Stimulated activated CD4-positive, alpha-beta T cell treated with anti-CD3 and anti-CD28 coated beads, Interleukin-4, amount 100 ng/mL, for 48 hours (primary cell): ENCODE results near the gene FFAR3.

Source experiments
- DNase-seq, 2 donors: peaks; one replicate each; pipeline ENCODE4 v3.0.0-alpha.2; 2020; ENCODE audit warnings: low read depth in 2 of 2

The FFAR3 gene

DNA sequence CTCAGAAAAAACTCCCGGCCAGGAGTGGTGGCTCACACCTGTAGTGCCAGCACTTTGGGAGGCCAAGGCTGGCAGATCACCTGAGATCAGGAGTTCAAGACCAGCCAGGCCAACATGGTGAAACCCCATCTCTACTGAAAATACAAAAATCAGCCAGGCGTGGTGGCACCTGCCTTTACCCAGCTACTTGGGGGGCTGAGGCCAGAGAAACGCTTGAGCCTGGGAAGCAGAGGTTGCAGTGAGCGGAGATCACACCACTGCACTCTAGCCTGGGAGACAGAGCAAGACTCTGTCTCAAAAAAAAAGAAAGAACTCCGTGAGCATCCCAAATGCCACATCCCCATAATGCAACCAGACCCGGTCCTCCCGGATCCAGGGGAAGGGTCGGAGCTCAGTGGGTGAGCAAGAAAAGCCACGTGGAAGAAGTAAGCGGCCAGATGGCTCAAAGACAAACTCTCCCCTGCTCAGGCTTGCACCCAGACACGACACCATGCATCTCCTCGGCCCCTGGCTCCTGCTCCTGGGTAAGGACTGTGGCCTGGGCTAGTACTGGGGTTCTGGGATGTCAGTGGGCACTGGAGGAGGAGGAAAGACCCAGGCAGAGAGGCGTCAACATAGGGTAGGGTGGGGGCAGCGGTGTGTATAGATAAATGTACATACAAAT is 26.6 kb upstream of the FFAR3 start:
- no peak for DNase-seq

DNA sequence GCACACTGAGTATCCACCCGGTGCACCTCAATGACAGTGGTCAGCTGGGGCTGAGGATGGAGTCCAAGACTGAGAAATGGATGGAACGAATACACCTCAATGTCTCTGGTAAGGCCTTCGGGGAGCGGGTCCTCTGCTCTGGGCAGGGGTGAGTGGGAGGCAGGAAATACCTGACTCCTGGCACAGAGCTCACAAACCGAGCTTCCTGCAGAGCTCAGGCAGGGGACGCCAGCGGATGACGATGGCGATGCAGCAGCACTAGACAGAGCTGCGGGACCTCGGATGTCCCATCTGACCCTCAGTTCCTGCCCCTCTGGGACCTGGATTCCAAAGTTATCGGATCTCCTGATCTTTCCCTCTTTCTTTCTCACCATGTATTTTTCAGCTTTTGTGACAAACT is 25.4 kb upstream of the FFAR3 start:
- peak in 1 of 2 donors; percentile 31 for DNase-seq

DNA sequence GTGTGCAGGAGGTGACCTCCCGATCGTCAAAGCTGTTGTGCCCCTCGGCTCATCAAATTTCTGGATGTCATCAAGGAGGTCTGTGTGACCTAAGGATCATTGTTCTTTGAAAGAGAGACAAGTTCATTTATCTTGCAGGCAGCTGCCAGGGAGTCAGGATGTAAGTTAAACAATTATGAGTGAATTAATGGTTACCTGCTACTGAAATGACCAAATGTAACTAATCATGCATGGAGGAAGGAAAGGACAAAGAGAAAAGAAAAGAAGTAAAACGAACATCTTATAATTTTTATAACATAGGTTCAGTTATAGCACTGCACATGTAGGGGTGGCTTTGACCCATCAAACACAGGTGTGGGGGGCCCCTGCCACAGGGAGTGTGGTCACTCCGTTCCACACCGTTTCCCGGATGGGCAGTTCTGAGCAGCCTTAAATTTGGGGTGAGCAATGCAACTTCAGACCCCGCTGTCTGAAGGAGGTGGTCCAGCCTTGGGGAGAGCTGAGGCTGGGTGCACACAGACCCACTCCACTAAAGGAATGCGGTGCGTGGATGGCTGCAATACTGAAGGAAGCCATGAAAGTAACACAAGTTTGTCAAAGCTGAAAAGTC is 24.0 kb upstream of the FFAR3 start:
- no peak for DNase-seq

DNA sequence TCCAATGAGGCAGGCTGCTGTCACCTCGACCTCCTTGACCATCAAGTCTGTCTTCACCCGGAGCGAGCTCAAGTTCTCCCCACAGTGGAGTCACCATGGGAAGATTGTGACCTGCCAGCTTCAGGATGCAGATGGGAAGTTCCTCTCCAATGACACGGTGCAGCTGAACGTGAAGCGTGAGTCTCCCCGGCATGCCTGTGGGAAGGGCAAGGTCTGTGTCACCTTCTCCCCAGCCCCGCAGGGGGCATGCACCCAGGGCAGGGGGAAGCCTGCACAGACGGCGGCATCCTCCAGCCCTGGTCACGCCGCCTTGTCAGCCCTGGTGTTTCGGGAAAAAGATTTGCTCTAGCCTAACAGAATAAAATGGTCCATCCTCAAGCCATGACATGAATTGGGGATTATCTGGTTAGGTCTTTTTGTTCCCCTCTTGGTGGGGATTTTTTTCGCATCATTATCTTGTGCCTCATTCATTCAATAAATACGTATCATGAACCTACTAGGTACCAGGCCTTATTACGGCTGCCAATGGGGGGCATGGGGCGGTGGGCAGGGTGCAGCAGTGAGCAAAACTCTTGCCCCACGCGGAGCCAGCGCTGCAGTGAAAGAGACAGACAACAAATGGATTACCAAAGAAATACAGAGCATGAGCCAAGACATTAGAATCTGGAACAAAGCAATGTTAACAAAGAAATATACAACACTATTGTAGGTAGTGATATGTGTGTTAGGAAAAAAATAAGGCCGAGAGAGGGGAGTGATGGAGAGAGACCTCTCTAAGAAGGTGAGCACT is 21.9 kb upstream of the FFAR3 start:
- DNase-seq = no peak

DNA sequence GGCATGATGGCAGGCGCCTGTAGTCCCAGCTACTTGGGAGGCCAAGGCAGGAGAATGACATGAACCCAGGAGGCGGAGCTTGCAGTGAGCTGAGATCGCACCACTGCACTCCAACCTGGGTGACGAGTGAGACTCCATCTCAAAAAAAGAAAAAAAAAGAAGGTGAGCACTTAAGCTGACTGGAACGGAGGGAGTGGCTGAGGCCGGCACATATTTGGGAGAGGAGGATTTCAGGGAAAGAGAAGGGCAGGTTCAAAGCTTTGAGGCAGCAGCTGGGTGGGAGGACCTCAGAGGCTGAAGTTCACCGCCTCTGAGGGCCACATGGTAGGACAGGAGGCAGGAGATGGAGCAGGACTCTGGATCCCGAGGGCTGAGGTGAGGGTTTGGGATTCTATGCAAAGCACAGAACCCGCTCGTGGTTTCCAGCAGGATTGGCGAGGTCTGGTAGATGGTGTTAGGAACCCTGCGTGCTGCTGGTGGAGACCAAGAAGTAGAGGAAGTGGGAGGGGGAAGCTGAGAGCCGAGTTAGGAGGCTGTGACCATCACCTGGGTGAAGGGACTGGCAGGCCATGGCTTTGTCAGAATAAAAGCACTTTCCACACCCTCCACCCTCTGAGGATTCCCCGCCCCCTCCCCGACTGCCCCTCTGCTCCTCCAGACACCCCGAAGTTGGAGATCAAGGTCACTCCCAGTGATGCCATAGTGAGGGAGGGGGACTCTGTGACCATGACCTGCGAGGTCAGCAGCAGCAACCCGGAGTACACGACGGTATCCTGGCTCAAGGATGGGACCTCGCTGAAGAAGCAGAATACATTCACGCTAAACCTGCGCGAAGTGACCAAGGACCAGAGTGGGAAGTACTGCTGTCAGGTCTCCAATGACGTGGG is 20.9 kb upstream of the FFAR3 start:
- no peak for DNase-seq

DNA sequence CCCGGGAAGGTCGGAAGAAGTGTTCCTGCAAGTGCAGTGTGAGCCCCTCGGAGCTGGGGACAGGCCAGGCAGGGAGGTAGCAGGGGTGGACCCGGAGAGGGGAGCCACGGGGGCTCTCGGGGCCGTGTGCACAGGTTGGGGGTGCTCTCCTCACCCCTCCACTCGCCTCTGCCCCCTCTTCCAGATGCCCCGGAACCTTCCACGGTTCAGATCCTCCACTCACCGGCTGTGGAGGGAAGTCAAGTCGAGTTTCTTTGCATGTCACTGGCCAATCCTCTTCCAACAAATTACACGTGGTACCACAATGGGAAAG is 20.3 kb upstream of the FFAR3 start:
- DNase-seq = no peak

DNA sequence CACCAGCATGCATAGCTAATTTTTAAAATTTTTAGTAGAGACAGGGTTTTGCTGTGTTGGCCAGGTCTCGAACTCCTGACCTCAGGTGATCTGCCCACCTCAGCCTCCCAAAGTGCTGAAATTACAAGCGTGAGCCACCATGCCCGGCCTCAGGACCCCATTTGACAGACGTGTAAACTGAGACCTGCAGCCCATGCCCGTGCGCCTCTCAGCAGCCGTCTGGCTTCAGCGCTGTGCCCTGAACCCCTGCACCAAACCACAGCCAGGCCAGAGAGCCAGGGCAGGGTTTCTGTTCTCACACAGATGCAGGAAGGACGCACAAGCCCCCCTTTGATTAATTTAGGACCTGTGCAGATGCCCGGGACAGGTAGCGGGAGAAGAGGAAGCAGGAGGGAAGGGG is 17.8 kb upstream of the FFAR3 start:
- no peak for DNase-seq

DNA sequence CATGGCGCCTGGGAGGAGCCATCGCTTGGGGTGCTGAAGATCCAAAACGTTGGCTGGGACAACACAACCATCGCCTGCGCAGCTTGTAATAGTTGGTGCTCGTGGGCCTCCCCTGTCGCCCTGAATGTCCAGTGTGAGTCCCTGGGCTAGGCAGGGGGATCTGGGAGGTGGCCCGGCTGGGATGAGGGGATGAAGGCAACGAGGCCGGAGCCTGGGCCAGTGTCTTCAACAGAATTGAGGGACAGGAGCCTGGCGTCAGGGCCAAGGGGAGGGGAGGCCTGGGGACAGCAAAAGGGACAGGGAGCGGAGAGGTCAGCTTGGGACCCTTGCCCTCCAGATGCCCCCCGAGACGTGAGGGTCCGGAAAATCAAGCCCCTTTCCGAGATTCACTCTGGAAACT is 17.3 kb upstream of the FFAR3 start:
- DNase-seq = no peak

DNA sequence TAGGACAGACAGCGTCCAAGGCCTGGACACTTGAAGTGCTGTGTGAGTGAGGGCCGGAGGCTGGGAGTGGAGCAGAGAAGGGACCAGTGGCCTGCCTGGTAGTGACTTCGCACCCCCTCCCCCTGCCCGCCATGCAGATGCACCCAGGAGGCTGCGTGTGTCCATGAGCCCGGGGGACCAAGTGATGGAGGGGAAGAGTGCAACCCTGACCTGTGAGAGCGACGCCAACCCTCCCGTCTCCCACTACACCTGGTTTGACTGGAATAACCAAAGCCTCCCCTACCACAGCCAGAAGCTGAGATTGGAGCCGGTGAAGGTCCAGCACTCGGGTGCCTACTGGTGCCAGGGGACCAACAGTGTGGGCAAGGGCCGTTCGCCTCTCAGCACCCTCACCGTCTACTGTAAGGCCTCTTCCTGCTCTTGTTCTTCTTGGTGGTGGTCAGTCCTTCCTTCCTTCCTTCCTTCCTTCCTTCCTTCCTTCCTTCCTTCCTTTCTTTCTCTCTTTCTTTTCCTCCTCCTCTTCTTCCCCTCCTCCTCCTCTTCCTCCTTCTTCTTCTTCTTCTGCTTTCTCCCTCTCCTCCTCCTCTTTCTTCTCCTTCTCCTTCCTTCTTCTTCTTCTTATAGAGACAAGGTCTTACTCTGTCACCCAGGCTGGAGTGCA is 16.6 kb upstream of the FFAR3 start:
- no peak for DNase-seq

DNA sequence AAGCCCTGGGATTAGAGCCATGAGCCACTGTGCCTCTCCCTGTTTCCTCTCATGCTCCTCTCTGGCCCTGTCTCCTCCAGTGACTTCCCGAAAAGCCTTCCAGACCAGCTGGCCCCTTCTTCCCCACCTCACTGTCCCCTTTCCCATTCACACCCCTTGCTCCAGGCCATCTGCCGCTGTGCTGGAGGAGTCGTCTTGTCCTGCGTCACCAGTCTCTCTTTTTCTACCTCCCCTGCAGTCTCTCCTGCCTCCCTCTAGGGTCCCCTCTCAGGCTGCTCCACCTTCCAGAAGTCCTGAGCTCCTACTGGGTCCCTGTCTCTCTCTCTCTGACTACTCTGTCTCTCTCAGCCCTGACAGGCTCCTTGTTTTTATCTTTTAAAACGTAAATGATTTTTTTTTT is 15.8 kb upstream of the FFAR3 start:
- no peak for DNase-seq

DNA sequence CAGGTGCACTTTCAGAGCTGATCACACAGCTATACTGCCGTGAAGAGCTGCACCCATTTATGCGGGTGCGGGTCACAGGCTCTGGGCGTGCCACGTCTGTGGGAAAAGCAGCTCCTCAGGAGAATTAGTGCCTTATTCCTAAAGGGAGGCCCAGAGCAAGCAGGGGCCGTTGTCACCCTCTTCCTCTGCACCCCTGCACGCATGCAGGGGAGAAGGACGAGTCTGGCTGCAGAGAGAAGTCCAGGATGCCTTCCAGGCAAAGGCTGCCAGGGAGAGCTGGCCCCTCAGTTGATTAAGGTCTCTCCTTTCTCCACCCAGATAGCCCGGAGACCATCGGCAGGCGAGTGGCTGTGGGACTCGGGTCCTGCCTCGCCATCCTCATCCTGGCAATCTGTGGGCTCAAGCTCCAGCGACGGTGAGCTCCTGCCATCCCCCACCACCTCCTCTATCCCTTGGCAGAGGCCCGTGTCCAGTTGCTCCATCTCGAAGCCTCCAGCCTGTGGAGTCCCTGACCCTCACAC is 13.7 kb upstream of the FFAR3 start:
- no peak for DNase-seq

DNA sequence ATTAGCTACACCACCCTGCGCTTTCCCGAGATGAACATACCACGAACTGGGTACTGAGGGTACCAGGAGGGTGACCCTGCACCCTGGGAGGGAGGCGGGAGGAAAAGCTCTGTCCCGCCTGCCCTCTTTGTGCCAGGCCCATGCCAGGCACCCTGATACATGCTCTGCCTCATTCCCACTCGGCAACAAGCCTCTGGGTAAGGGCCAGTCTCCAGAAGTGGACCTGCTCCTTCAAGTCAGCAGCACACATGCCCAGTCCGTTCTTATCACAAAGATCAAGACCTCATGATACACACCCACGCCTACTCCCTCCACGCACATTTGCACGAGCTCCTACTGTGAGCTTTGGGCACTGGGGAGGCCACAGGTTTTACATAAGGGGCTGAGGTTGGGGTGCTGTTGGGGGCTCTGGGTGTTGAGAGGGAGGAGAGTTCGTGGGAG is 12.6 kb upstream of the FFAR3 start:
- DNase-seq = no peak

DNA sequence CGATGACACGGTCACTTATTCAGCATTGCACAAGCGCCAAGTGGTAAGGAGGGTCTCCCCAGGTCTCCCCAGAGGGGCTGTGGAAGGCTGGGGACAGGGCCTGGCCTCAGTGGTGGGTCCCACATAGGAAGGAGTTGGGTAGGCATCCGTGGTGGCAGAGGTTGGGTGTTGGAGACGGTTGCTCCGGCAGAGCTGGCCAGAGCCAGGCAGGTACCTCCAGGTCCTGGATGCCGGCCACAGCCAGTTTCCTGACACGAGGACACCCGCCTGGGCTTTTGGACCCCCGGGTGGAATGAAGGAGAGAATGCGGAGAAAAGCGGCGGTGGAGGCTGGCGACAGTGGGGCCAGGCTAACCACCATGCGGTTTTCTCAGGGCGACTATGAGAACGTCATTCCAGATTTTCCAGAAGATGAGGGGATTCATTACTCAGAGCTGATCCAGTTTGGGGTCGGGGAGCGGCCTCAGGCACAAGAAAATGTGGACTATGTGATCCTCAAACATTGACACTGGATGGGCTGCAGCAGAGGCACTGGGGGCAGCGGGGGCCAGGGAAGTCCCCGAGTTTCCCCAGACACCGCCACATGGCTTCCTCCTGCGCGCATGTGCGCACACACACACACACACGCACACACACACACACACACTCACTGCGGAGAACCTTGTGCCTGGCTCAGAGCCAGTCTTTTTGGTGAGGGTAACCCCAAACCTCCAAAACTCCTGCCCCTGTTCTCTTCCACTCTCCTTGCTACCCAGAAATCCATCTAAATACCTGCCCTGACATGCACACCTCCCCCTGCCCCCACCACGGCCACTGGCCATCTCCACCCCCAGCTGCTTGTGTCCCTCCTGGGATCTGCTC is 11.8 kb upstream of the FFAR3 start:
- peak; percentile 52 to 61 for DNase-seq

DNA sequence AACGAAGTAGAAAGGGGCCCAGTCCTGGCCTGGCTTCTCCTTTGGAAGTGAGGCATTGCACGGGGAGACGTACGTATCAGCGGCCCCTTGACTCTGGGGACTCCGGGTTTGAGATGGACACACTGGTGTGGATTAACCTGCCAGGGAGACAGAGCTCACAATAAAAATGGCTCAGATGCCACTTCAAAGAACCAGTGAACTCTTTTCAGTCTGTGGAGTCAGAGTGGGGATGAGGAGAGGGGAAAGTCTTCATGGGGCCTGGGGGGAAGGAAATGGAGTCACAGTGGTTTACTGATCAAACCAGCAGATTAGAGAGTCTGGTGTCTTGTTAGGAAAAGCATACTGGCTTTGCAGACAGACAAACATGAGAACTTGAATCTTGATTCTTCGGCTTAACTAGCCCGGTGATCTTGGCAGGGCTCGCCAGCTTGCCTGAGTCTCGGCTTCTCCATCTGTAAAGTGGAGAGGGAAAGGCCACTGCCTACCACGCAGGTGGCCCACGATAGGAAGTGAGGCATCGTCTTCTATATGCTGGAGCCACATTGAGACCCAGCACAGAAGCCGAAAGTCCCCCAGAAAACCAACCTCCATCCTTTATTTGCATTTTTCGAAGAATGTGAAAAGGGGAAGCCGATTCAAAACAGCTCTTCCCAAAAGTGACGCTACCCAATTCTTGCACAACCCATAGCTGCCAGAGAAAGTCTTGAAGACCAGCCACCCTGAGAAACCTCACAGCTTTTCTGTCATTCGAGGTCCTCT is 10.9 kb upstream of the FFAR3 start, which contains the start of gene FFAR1:
FFAR1 (plus strand) TSS at position 732 of the 759 bp plus-strand sequence. CDS start 3,650 bp downstream, outside the sequence.
- peak; percentile 44 to 51 for DNase-seq

DNA sequence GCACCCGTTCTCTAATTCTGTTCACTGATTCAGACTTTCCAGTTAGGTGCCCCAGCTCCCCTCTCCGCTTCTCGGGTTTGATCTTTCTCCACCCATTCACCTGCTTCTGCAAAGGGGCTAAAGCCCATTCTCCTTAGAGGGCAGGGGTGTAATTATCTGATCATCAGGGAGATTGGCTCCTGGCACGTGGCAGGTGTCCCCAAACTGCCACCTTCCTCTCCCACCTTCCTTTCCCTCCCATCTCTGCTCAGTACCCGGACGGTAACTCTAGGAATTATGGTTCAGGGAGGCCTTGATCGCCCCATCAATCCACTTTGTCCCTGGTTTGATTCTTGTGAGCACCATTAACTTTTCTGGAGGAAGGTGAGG is 10.3 kb upstream of the FFAR3 start:
- DNase-seq = no peak

DNA sequence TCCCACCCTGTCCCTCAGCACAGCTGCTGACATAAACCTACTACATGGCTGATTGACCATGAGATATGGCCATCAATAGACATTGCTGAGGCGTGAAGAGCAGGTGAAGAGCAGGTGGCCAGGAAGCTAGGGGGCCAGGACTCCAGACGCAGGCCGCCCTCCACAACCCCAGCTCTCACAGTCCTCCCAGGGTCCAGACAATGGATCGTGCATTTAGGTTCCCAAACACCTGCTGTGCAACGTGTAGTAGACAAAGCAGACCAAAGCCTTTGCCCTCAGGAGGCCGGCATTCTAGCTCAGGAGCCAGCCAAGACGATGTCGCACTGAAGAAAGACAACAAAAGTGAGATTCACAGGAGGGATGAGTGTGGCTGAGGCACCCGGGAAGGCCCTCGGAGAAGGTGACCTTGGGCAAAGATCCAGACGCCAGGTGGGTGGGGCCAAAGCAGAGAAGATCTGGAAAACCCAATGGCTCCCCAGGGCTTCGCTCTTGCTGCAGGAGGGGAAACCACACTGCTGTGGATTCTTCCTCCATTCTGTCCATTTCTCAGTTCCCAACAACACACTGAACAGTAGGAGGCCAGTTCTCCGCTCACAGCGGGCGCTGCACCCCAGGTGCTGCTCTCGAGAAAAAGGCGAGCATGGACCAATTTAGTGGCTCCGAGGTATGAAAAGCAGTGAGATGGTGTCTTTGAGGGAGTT is 9.2 kb upstream of the FFAR3 start:
- DNase-seq = no peak

DNA sequence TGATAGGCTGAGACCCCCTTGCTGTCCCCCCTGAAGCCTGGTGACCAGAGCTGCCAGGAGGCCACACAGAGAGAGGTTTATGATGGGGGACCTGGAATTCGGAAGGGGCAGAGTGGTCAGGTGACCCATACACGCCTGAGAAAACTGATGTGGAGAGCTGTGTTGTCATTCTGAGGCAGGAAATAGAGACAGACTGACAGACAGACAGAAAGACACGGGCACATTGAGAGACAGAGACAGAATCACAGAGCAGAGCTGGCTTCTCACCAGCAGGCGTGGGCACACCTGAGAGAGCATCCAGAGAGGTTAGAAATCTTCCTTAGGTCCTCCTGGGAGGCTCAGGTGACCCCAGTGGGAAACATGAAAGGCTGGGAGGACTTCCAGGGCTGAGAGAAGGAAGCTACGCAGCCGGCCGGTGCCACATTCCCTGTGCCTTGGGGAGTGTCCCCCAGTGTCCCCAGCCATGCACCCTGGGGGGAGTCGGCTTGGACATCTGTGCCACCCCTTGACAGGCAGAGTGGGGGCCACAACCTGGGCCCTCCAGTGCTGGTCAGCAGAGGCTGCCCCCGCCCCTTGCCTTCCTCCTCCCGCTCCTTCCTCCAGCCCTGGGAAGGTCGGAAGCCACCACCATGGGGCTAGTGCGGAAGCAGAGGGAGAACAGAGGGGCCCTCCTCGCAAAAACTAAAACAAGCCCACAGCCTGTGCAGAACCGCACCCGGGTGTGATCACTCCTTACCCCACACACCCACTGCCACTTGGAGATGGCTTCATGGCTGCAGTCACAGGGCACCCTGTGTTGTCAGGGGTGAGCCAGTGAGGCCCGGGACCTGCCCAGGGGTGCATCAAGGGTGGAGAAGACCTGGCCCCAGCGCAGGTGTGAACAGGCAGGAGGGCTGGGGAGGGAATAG is 8.4 kb upstream of the FFAR3 start:
- DNase-seq = no peak

DNA sequence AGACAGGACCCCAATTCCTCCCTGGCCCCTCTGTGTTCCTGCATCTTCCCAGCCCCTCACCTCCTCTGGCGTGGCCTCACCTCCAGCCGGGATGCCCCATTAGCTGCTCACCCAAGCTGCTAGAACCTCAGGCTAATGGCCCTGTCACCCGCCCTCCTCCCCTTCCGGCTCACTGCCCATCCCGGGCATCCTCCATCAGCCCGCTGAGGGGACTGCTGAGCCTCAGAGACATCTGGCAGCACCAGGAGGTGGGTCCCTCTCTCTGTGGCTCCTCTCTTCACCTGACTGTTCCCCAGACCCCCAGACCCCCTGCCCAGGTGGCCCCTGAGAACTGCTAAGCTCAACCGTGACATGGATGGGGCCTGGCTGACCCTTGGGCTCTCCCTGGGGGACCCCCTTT is 7.7 kb upstream of the FFAR3 start:
- no peak for DNase-seq
